Measurements from ENCODE around the gene HOXA9. TPM values are rescaled to one million over a fixed set of nuclear protein-coding genes. Genes with fewer than 3 reads are reported as not detected.

HOXA9 gene
- polyA plus RNA-seq, 1 of the 3 experiments (the other 2 are of a cell fraction) = not detected

- ChIA-PET CTCF (interaction anchor here (0.7 to 8.7 kb wide), 50 partner anchors 8 to 886 kb away, joined by 3 to 81 read pairs (median 5); partner anchors contain the start of genes EVX1, HIBADH, HOXA10 and HOXA13), POLR2A (no interaction called here)
- no peak for TF ChIP-seq REST (IDR thresholded peaks at IDR 0.05; ENCODE audit: low read depth, low read length)
- no peak for TF ChIP-seq POLR2AphosphoS5 (IDR thresholded peaks at IDR 0.05; ENCODE audit: low read depth, low read length)
- TF ChIP-seq MEF2A (IDR thresholded peaks at IDR 0.05; ENCODE audit: borderline replicate concordance, low read depth) = no peak
- TF ChIP-seq, protein P1, sequence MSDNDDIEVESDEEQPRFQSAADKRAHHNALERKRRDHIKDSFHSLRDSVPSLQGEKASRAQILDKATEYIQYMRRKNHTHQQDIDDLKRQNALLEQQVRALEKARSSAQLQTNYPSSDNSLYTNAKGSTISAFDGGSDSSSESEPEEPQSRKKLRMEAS (IDR thresholded peaks at IDR 0.05; ENCODE audit: low read depth) = no peak
- no peak for TF ChIP-seq RXRA (IDR thresholded peaks at IDR 0.05; ENCODE audit: borderline replicate concordance, low read depth)
- no peak for TF ChIP-seq TAF1 (IDR thresholded peaks at IDR 0.05; ENCODE audit: borderline replicate concordance, low read depth, low read length)
- no peak for TF ChIP-seq ZBTB33 (IDR thresholded peaks at IDR 0.05; ENCODE audit: borderline replicate concordance, low read depth)
- TF ChIP-seq CHD2 (IDR thresholded peaks at IDR 0.05; ENCODE audit: low read length, partially characterized antibody) = no peak
- no peak for TF ChIP-seq IRF3 (IDR thresholded peaks at IDR 0.05; ENCODE audit: low read depth, low read length)
- TF ChIP-seq TCF12 (IDR thresholded peaks at IDR 0.05) = no peak
- no peak for TF ChIP-seq SIN3A (IDR thresholded peaks at IDR 0.05; ENCODE audit: borderline replicate concordance, low read depth, low read length)
- TF ChIP-seq JUND (IDR thresholded peaks at IDR 0.05) = no peak
- TF ChIP-seq, protein P2, sequence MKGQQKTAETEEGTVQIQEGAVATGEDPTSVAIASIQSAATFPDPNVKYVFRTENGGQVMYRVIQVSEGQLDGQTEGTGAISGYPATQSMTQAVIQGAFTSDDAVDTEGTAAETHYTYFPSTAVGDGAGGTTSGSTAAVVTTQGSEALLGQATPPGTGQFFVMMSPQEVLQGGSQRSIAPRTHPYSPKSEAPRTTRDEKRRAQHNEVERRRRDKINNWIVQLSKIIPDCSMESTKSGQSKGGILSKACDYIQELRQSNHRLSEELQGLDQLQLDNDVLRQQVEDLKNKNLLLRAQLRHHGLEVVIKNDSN (IDR thresholded peaks at IDR 0.05; ENCODE audit: borderline replicate concordance, low read depth) = no peak
- TF ChIP-seq, protein P3, sequence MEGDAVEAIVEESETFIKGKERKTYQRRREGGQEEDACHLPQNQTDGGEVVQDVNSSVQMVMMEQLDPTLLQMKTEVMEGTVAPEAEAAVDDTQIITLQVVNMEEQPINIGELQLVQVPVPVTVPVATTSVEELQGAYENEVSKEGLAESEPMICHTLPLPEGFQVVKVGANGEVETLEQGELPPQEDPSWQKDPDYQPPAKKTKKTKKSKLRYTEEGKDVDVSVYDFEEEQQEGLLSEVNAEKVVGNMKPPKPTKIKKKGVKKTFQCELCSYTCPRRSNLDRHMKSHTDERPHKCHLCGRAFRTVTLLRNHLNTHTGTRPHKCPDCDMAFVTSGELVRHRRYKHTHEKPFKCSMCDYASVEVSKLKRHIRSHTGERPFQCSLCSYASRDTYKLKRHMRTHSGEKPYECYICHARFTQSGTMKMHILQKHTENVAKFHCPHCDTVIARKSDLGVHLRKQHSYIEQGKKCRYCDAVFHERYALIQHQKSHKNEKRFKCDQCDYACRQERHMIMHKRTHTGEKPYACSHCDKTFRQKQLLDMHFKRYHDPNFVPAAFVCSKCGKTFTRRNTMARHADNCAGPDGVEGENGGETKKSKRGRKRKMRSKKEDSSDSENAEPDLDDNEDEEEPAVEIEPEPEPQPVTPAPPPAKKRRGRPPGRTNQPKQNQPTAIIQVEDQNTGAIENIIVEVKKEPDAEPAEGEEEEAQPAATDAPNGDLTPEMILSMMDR (IDR thresholded peaks at IDR 0.05) = no peak
- no peak for TF ChIP-seq FOXJ3 (CRISPR knock-in tag; IDR thresholded peaks at IDR 0.05)
- TF ChIP-seq RCOR1 (IDR thresholded peaks at IDR 0.05; ENCODE audit: low read length) = no peak
- no peak for TF ChIP-seq GABPA (IDR thresholded peaks at IDR 0.05; ENCODE audit: low read depth)
- peaks cover 0 to 14% of the 10 kb centered on the region in 2 experiments; a peak in 1 of 4 replicates for H3K4me1 ChIP-seq (ENCODE audit: control insufficient read depth in 1 of 2, insufficient read depth in 2 of 2, low read depth in 1 of 2, low read length in 1 of 2)
- H3F3A ChIP-seq (replicated peaks; ENCODE audit: insufficient read depth) = no peaks in the 10 kb centered on the region
- DNase-seq = no peak
- no peaks in the 10 kb centered on the region for H3K36me3 ChIP-seq (replicated peaks in 1 of 2; ENCODE audit: control insufficient read depth in 1 of 2, insufficient read depth in 2 of 2, low read length in 1 of 2)
- no peak overlapping the region for H3K9ac ChIP-seq
- no peak overlapping the region for H2AFZ ChIP-seq (ENCODE audit: low read depth)
- H3K9me3 ChIP-seq = no peaks in the 10 kb centered on the region
- H3K4me2 ChIP-seq = no peak overlapping the region; the same call in 1 of the 2 replicates
- no peaks in the 10 kb centered on the region for H3K79me2 ChIP-seq (ENCODE audit: insufficient read depth)
- no peak overlapping the region for H3K27ac ChIP-seq (ENCODE audit: low read depth in 2 of 2, low read length in 1 of 2)
- 92% methylated on average over 1 of the region's 1 CpG for WGBS (ENCODE audit: low lambda C conversion rate)
- no peaks in the 10 kb centered on the region; the same call in 1 of the 2 replicates for H4K20me1 ChIP-seq (ENCODE audit: insufficient read depth)
- no peaks in the 10 kb centered on the region for H3K9me2 ChIP-seq
- peak overlapping the region in 1 of 2 experiments; percentile 50; a peak in 1 of 4 replicates for H3K4me3 ChIP-seq (ENCODE audit: low read depth in 2 of 2, low read length in 1 of 2)
- H3K27me3 ChIP-seq (ENCODE audit: insufficient read depth) = peaks cover 97% of the 10 kb centered on the region
These were observed 45.7 kb upstream of the HOXA9 start for GRCh38 chr7:27211084-27211446.
